IMR-90 (cell line): ENCODE results near the gene BRMS1. TPM values are rescaled to one million over a fixed set of nuclear protein-coding genes. Genes with fewer than 3 reads are reported as not detected.
A peak's percentile ranks its signal among the peaks of the same experiment; 100 is the strongest.

Experiments used
- ATAC-seq: fragments of 200-7000 bp; cut with Tn5 transposase; 2 replicates; pipeline ENCODE4 v1.9.1; 2020; ENCODE audit warnings: low read depth, mild to moderate bottlenecking, moderate library complexity
- BruUV-seq: library from RNA; stranded (reverse); fragments of 400-500 nt; replicated peaks from 2 replicates; lab custom pipeline; 2021; lab: Mats Ljungman, UMichigan
- CTCF ChIA-PET: fragments of 300-600 bp; formaldehyde crosslinking; extraction: SDS; loops from one replicate; lab custom pipeline; 2021; ENCODE audit warnings: antibody characterized with exemption; lab: Yijun Ruan, JAX
- POLR2A ChIA-PET: fragments of 300-600 bp; sonication (Branson Sonifier 250); formaldehyde crosslinking; loops from one replicate; lab custom pipeline; 2022; ENCODE audit warnings: antibody characterized with exemption; ENCODE audit not compliant: unreplicated experiment; lab: Charles Lee
- DNase-seq: peaks from one replicate; pipeline ENCODE4 v3.0.0; 2013
- H2AFZ ChIP-seq: replicated peaks from 2 replicates; pipeline ENCODE3; 2013; ENCODE audit warnings: low read length, mild to moderate bottlenecking; ENCODE audit not compliant: poor library complexity
- H2AK5ac ChIP-seq: 2 replicates; pipeline ENCODE4 v1.6.1; 2013; ENCODE audit warnings: low read depth, low read length, inconsistent platforms
- H2AK9ac ChIP-seq: replicated peaks from 2 replicates; pipeline ENCODE3; 2013; ENCODE audit warnings: mild to moderate bottlenecking, low read depth, low read length, moderate library complexity; ENCODE audit not compliant: poor library complexity
- H2BK120ac ChIP-seq: 2 replicates; pipeline ENCODE4 v1.6.1; 2013; ENCODE audit warnings: low read depth, low read length, inconsistent platforms
- H2BK15ac ChIP-seq: 3 replicates; pipeline ENCODE4 v1.6.1; 2013; ENCODE audit warnings: low read depth, low read length, inconsistent platforms
- H2BK20ac ChIP-seq: 2 replicates; pipeline ENCODE4 v1.6.1; 2013; ENCODE audit warnings: low read depth, mild to moderate bottlenecking, inconsistent platforms, low read length, moderate library complexity
- H2BK5ac ChIP-seq: 2 replicates; pipeline ENCODE4 v1.6.1; 2013; ENCODE audit warnings: mild to moderate bottlenecking, low read depth, low read length, inconsistent platforms; ENCODE audit not compliant: poor library complexity, severe bottlenecking
- H3K14ac ChIP-seq: replicated peaks from 2 replicates; pipeline ENCODE4 v1.6.1; 2013; ENCODE audit warnings: low read depth, low read length, inconsistent platforms
- H3K18ac ChIP-seq: 2 replicates; pipeline ENCODE4 v1.6.1; 2013; ENCODE audit warnings: low read depth, low read length, control low read depth
- H3K23ac ChIP-seq: 2 replicates; pipeline ENCODE4 v1.6.1; 2013; ENCODE audit warnings: low read depth, low read length, inconsistent platforms
- H3K27ac ChIP-seq: 2 replicates; pipeline ENCODE4 v1.5.1; 2013; ENCODE audit warnings: mild to moderate bottlenecking, control low read depth, low read length; ENCODE audit not compliant: insufficient read depth
- H3K27me3 ChIP-seq: 2 replicates; pipeline ENCODE4 v1.6.1; 2013; ENCODE audit warnings: low read length; ENCODE audit not compliant: control insufficient read depth, insufficient read depth
- H3K36me3 ChIP-seq: 2 replicates; pipeline ENCODE4 v1.6.1; 2013; ENCODE audit warnings: low read length, mixed read lengths; ENCODE audit not compliant: control insufficient read depth, insufficient read depth
- H3K4ac ChIP-seq: 2 replicates; pipeline ENCODE4 v1.6.1; 2013; ENCODE audit warnings: low read depth, low read length, inconsistent platforms
- H3K4me1 ChIP-seq: 2 replicates; pipeline ENCODE4 v1.6.1; 2013; ENCODE audit warnings: low read length, mixed read lengths; ENCODE audit not compliant: control insufficient read depth, insufficient read depth
- H3K4me2 ChIP-seq: 2 replicates; pipeline ENCODE4 v1.6.1; 2013; ENCODE audit warnings: low read depth, mild to moderate bottlenecking, control low read depth, low read length, moderate library complexity
- H3K4me3 ChIP-seq: 2 replicates; pipeline ENCODE4 v1.5.1; 2013; ENCODE audit warnings: low read depth, mild to moderate bottlenecking, control low read depth, low read length, moderate library complexity; ENCODE audit not compliant: insufficient read depth
- H3K56ac ChIP-seq: 2 replicates; pipeline ENCODE4 v1.6.1; 2013; ENCODE audit warnings: low read length, inconsistent platforms; ENCODE audit not compliant: insufficient read depth; ENCODE audit errors: extremely low read depth
- H3K79me1 ChIP-seq, 2 experiments: 2 replicates each; pipeline ENCODE4 v1.6.1; 2013; ENCODE audit warnings: low read length in 2 of 2, inconsistent platforms in 1 of 2, low read depth in 1 of 2
- H3K9ac ChIP-seq: 2 replicates; pipeline ENCODE4 v1.6.1; 2013; ENCODE audit warnings: low read depth, low read length, control low read depth
- H3K9me1 ChIP-seq: 2 replicates; pipeline ENCODE4 v1.6.1; 2013; ENCODE audit warnings: low read length, inconsistent platforms; ENCODE audit not compliant: insufficient read depth
- H3K9me3 ChIP-seq: 2 replicates; pipeline ENCODE4 v1.6.1; 2013; ENCODE audit warnings: low read length; ENCODE audit not compliant: control insufficient read depth, insufficient read depth
- H4K20me1 ChIP-seq: 2 replicates; pipeline ENCODE4 v1.6.1; 2013; ENCODE audit warnings: low read length, inconsistent platforms; ENCODE audit not compliant: insufficient read depth
- H4K5ac ChIP-seq: 2 replicates; pipeline ENCODE4 v1.6.1; 2013; ENCODE audit warnings: mild to moderate bottlenecking, low read depth, low read length, control low read depth
- H4K8ac ChIP-seq, 2 experiments: 2 replicates each; pipeline ENCODE4 v1.6.1; 2013; ENCODE audit warnings: low read depth in 2 of 2, low read length in 2 of 2, control low read depth in 1 of 2, inconsistent platforms in 1 of 2
- H4K91ac ChIP-seq: 2 replicates; pipeline ENCODE4 v1.6.1; 2013; ENCODE audit warnings: low read depth, low read length, inconsistent platforms; ENCODE audit not compliant: insufficient read depth
- CTCF ChIP-seq: conservative IDR thresholded peaks from 2 replicates; pipeline ENCODE4 v1.5.1; 2012; ENCODE audit warnings: mild to moderate bottlenecking, low read depth, low read length, improper control_type of control experiment
- MAZ ChIP-seq: IDR thresholded peaks from 2 replicates; pipeline ENCODE4 v1.6.1; 2012; ENCODE audit warnings: low read depth, mild to moderate bottlenecking, low read length, improper control_type of control experiment, moderate library complexity, borderline replicate concordance
- POLR2A ChIP-seq: IDR thresholded peaks from 2 replicates; pipeline ENCODE4 v1.6.1; 2012; ENCODE audit warnings: mild to moderate bottlenecking, low read depth, low read length
- USF2 ChIP-seq: fragments of 150-350 bp; IDR thresholded peaks from 2 replicates; pipeline ENCODE4 v1.6.1; 2017; ENCODE audit warnings: mild to moderate bottlenecking, antibody characterized with exemption, low read length, low read depth
- WGBS, 2 experiments: methylation state at CpG; one replicate each; pipeline versions ENCODE4 v1.1.5 to v1.1.7; 2013; ENCODE audit warnings: missing lambda C conversion rate in 2 of 2; ENCODE audit not compliant: insufficient read length in 1 of 2; ENCODE audit errors: extremely low coverage in 2 of 2; 5-methylcytosine and 5-hydroxymethylcytosine counted together
- dilution Hi-C: fragments of 300-500 bp; cut with HindIII; formaldehyde crosslinking; loops from one replicate; pipeline ENCODE4 v1.14.3; 2018; ENCODE audit warnings: low sequenced_read_pairs; ENCODE audit not compliant: unreplicated experiment
- in situ Hi-C: fragments of 300-500 bp; cut with MboI; formaldehyde crosslinking; loops from 3 replicates; pipeline ENCODE4 v1.14.3; 2019; ENCODE audit warnings: low sequenced_read_pairs, inconsistent platforms, mixed read lengths
- intact Hi-C: fragments of 100-400 bp; cut with micrococcal nuclease; formaldehyde crosslinking; loops from 2 replicates; pipeline ENCODE4 v1.10.0; 2022
- polyA plus RNA-seq, 3 experiments: library from polyadenylated mRNA; depleted of rRNA; stranded (reverse); fragments of >200 nt; gene quantifications; 2 replicates each; pipeline ENCODE4 v1.2.3, GENCODE V29; 2012; ENCODE audit warnings: low replicate concordance in 1 of 3
- total RNA-seq: library from RNA; depleted of rRNA; stranded (reverse); fragments of >200 nt; gene quantifications from 2 replicates; pipeline ENCODE4 v1.2.3, GENCODE V29; 2012

BRMS1 gene
- total and polyA plus RNA-seq, 2 of the 4 experiments (the other 2 are of a cell fraction): 48.3 to 57.9 TPM

- peak overlapping the region; percentile 74 for H2BK120ac ChIP-seq
- H3K23ac ChIP-seq: peak overlapping the region; percentile 98
- no TSS peak for BruUV-seq
- peak overlapping the region; percentile 91 for H3K9ac ChIP-seq
- 15% methylated on average over 33 of the region's 68 CpGs; no CpG with 5 or more reads in 1 of the 2 experiments for WGBS, 2 experiments
- dilution Hi-C loops (no loop called here), in situ Hi-C loops (no loop called here), intact Hi-C loops (no loop called here)
- H3K36me3 ChIP-seq: peaks cover 1% of the 10 kb centered on the region
- H3K9me1 ChIP-seq: peaks cover 12% of the 10 kb centered on the region; the same call in 1 of the 2 replicates
- H3K4me1 ChIP-seq: peaks cover 12% of the 10 kb centered on the region
- H3K9me3 ChIP-seq: no peaks in the 10 kb centered on the region
- H3K4ac ChIP-seq: peak overlapping the region; percentile 87
- peak overlapping the region; percentile 27; the same call in 1 of the 2 replicates for H4K5ac ChIP-seq
- peak; percentile 5; the same call in 1 of the 2 replicates for ATAC-seq
- peak overlapping the region; percentile 96 for H3K4me2 ChIP-seq
- H2AFZ ChIP-seq: peak overlapping the region; percentile 98
- TF ChIP-seq MAZ (no peak), POLR2A (no peak), CTCF (no peak), USF2 (no peak)
- peak overlapping the region; percentile 98 for H3K4me3 ChIP-seq
- H2BK15ac ChIP-seq: no peak overlapping the region
- no peak overlapping the region for H3K18ac ChIP-seq
- peak overlapping the region; percentile 20; the same call in 1 of the 2 replicates for H2AK5ac ChIP-seq
- DNase-seq: no peak
- ChIA-PET POLR2A (no interaction called here), CTCF (interaction anchor here (1.4 to 1.8 kb wide), 2 partner anchors 35 kb away, joined by 4 to 6 read pairs; no protein-coding TSS in a partner anchor)
- H3K27ac ChIP-seq: peak overlapping the region; percentile 83
- H3K27me3 ChIP-seq: no peaks in the 10 kb centered on the region
- H4K91ac ChIP-seq: peak overlapping the region; percentile 54; the same call in 1 of the 2 replicates
- H3K14ac ChIP-seq: peak overlapping the region; percentile 60; the same call in 1 of the 2 replicates
- peaks cover 23 to 53% of the 10 kb centered on the region in 2 experiments for H3K79me1 ChIP-seq
- H4K20me1 ChIP-seq: peaks cover 17% of the 10 kb centered on the region
- H2BK20ac ChIP-seq: no peak overlapping the region
- H2AK9ac ChIP-seq: peak overlapping the region; percentile 95
- H2BK5ac ChIP-seq: peak overlapping the region; percentile 80
- H3K56ac ChIP-seq: 0 out of 2 replicates have a peak overlapping the region, but pooled peaks have one; percentile 28
- H4K8ac ChIP-seq: peak overlapping the region; percentile 84 to 94
Measured at GRCh38 chr11:66346476-66347424, 1.8 kb upstream of the BRMS1 start.
